SU-DHL-6 (cell line): ENCODE data around the gene GDA.

ENCODE experiments used
- H2AFZ ChIP-seq: fragments of 200-600 bp; sonication (generic); 2 replicates; pipeline ENCODE4 v1.6.1; 2014; ENCODE audit warnings: low read depth, mild to moderate bottlenecking, moderate library complexity, mixed read lengths, antibody characterized with exemption, low read length; ENCODE audit not compliant: severe bottlenecking
- H3F3A ChIP-seq: fragments of 200-600 bp; shearing (Covaris generic); 2 replicates; pipeline ENCODE4 v1.6.0; 2016; ENCODE audit warnings: antibody characterized with exemption, mild to moderate bottlenecking; ENCODE audit not compliant: insufficient read depth
- H3K27ac ChIP-seq: fragments of 200-600 bp; sonication (generic); 2 replicates; pipeline ENCODE4 v1.5.1; 2016; ENCODE audit warnings: low read depth, mild to moderate bottlenecking, low read length, moderate library complexity, mixed read lengths
- H3K27me3 ChIP-seq: fragments of 200-600 bp; sonication (generic), shearing (Covaris generic); 2 replicates; pipeline ENCODE4 v1.6.0; 2014; ENCODE audit warnings: mild to moderate bottlenecking, low read length
- H3K36me3 ChIP-seq: fragments of 200-600 bp; sonication (generic); 2 replicates; pipeline ENCODE4 v1.6.1; 2014; ENCODE audit warnings: mild to moderate bottlenecking, low read length, mixed read lengths
- H3K4me2 ChIP-seq: fragments of 300-600, 200-600 bp; shearing (Covaris generic), sonication (generic); 2 replicates; pipeline ENCODE4 v1.6.0; 2014; ENCODE audit warnings: low read length, low read depth, mild to moderate bottlenecking; ENCODE audit not compliant: poor library complexity, severe bottlenecking
- H3K4me3 ChIP-seq: fragments of 200-600 bp; sonication (generic); 2 replicates; pipeline ENCODE4 v1.5.1; 2014; ENCODE audit warnings: antibody characterized with exemption, low read length, mild to moderate bottlenecking, mixed read lengths; ENCODE audit not compliant: insufficient read depth, poor library complexity, severe bottlenecking
- H3K79me2 ChIP-seq: fragments of 200-600 bp; sonication (generic); 2 replicates; pipeline ENCODE4 v1.6.1; 2014; ENCODE audit warnings: mild to moderate bottlenecking, low read length, moderate library complexity; ENCODE audit not compliant: insufficient read depth
- H3K9ac ChIP-seq: fragments of 200-600 bp; sonication (generic); 2 replicates; pipeline ENCODE4 v1.7.0; 2014; ENCODE audit warnings: mild to moderate bottlenecking, low read length
- H3K9me2 ChIP-seq: fragments of 200-600 bp; sonication (generic); replicated peaks from 2 replicates; pipeline ENCODE4 v1.6.1; 2014; ENCODE audit warnings: low read length; ENCODE audit not compliant: insufficient read depth
- H3K9me3 ChIP-seq: fragments of 200-600 bp; sonication (generic); 2 replicates; pipeline ENCODE4 v1.6.1; 2014; ENCODE audit warnings: low read length, mixed read lengths; ENCODE audit not compliant: insufficient read depth
- H4K20me1 ChIP-seq: fragments of 200-600 bp; sonication (generic); 2 replicates; pipeline ENCODE4 v1.6.1; 2014; ENCODE audit warnings: low read depth, mild to moderate bottlenecking, antibody characterized with exemption, low read length, moderate library complexity, mixed read lengths
- EZH2phosphoT487 ChIP-seq: fragments of 200-600 bp; sonication (generic), shearing (Covaris generic); conservative IDR thresholded peaks from 2 replicates; pipeline ENCODE4 v1.6.1; 2018; ENCODE audit warnings: mild to moderate bottlenecking, antibody characterized with exemption, low read length, moderate library complexity, mixed read lengths
- TF ChIP-seq, protein P1 (sequence below): fragments of 200-600 bp; sonication (generic); IDR thresholded peaks from one replicate; pipeline ENCODE4 v1.5.1; 2017; ENCODE audit warnings: antibody characterized with exemption, mild to moderate bottlenecking, low read length, moderate library complexity; ENCODE audit not compliant: insufficient read depth, poor library complexity, severe bottlenecking

GDA gene

DNA sequence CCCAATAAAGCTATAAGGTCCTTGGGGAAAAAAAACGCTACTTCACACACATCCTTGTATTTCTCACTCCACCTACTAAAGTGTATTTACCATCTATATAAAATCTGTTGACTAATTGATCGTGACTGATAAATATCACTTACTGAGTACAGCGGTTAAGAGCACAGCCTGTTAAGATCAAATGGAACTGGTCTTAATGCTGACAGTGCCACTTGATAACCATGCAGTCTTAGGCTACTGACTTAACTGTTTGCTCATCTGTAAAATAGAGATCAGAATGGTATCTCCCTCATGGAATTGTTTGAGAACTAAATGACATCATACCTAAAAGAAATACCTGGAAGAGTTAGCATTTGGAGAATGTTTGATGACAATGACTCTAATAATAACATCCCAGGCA is 148.3 kb downstream of the GDA start:
- Histone ChIP-seq H3K27me3 (no peaks in the 10 kb centered on the region), H2AFZ (no peak overlapping the region), H3K27ac (no peak overlapping the region), H4K20me1 (no peaks in the 10 kb centered on the region), H3K4me3 (no peak overlapping the region), H3K79me2 (no peaks in the 10 kb centered on the region), H3K9me3 (no peaks in the 10 kb centered on the region), H3K4me2 (no peak overlapping the region), H3K9me2 (no peaks in the 10 kb centered on the region), H3K9ac (no peak overlapping the region), H3K36me3 (no peaks in the 10 kb centered on the region), H3F3A (no peaks in the 10 kb centered on the region)
- no peak for TF ChIP-seq EZH2phosphoT487
- TF ChIP-seq, protein P1, sequence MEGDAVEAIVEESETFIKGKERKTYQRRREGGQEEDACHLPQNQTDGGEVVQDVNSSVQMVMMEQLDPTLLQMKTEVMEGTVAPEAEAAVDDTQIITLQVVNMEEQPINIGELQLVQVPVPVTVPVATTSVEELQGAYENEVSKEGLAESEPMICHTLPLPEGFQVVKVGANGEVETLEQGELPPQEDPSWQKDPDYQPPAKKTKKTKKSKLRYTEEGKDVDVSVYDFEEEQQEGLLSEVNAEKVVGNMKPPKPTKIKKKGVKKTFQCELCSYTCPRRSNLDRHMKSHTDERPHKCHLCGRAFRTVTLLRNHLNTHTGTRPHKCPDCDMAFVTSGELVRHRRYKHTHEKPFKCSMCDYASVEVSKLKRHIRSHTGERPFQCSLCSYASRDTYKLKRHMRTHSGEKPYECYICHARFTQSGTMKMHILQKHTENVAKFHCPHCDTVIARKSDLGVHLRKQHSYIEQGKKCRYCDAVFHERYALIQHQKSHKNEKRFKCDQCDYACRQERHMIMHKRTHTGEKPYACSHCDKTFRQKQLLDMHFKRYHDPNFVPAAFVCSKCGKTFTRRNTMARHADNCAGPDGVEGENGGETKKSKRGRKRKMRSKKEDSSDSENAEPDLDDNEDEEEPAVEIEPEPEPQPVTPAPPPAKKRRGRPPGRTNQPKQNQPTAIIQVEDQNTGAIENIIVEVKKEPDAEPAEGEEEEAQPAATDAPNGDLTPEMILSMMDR = no peak

DNA sequence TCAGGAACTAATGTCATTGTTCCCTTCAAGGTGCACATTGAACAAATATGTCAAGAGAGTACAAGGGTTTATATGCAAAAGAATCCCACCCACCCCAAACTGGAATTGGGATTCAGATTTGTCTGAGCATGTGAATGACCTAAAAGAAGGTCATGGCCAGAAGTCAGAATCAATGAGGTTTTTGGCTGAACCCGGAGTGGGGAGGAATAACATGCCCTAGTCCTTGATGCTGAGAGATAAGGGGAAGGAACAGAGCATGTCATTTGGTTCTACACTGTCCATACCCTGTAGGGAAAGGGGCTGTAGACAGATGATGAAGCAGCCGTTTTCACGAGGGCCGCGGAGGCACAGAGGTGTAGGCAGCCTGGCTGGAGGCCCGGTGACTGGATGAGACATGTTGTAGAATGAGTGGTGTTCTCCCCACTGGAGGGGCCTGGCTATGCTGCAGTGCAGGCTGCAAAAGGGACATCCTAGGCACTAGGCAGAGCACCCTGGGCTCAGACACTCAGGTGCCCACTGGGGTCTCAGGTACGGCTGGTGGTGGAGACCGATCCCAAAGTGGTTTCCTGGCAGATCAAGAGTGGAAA is 149.9 kb downstream of the GDA start:
- H3K27me3 ChIP-seq = no peaks in the 10 kb centered on the region
- H3K9ac ChIP-seq = no peak overlapping the region
- no peaks in the 10 kb centered on the region for H3F3A ChIP-seq

DNA sequence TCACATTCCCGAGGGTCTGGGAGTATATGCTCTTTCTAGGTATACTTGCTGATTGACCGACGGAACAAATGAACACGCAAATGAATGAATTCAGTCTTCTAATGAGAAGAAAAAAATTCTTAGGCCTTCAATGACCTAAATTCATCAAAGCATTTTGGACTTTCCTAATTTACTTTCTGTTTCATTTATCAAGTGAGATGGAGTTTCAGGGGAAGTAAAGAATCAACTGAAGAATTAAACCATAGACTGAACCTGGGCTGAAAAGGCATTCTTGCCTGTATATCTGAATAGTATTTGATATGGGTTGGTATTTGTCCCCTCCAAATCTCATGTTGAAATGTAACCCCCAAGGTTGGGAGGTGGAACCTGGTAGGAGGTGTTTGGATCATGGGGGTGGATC is 151.6 kb downstream of the GDA start:
- Histone ChIP-seq H3K36me3 (no peaks in the 10 kb centered on the region), H3K27ac (no peak overlapping the region), H3K79me2 (no peaks in the 10 kb centered on the region), H3K4me2 (no peak overlapping the region), H3K4me3 (no peak overlapping the region), H3K9ac (no peak overlapping the region), H3K27me3 (no peaks in the 10 kb centered on the region), H3K9me3 (no peaks in the 10 kb centered on the region), H3F3A (no peaks in the 10 kb centered on the region), H4K20me1 (no peaks in the 10 kb centered on the region), H3K9me2 (no peaks in the 10 kb centered on the region), H2AFZ (no peak overlapping the region)
- TF ChIP-seq, protein P1 = no peak
- no peak for TF ChIP-seq EZH2phosphoT487

More for the DNA sequence above, 149.9 kb downstream of the GDA start:
- H3K9me3 ChIP-seq = no peaks in the 10 kb centered on the region
- no peaks in the 10 kb centered on the region for H3K9me2 ChIP-seq
- H3K27ac ChIP-seq = no peak overlapping the region
- no peak overlapping the region for H2AFZ ChIP-seq
- no peaks in the 10 kb centered on the region for H3K79me2 ChIP-seq
- H3K4me2 ChIP-seq = no peak overlapping the region
- no peaks in the 10 kb centered on the region for H3K36me3 ChIP-seq
- no peak for TF ChIP-seq EZH2phosphoT487
- H4K20me1 ChIP-seq = no peaks in the 10 kb centered on the region
- H3K4me3 ChIP-seq = no peak overlapping the region
